Esophagus muscularis mucosa (tissue), 3 donors: Measurements from ENCODE around the gene SPEM3.

Source experiments
- CTCF ChIP-seq, 3 experiments: fragments of 200-600 bp in 2 of 3; fragments of 450-650 bp in 1 of 3; sonication (generic) in 2 of 3; IDR thresholded peaks; one replicate each; pipeline ENCODE4 v1.5.1; 2017 to 2019; ENCODE audit warnings: antibody characterized with exemption in 3 of 3, mild to moderate bottlenecking in 2 of 3, moderate library complexity in 1 of 3
- POLR2A ChIP-seq: fragments of 450-650 bp; IDR thresholded peaks from one replicate; pipeline ENCODE4 v1.6.1; 2017; ENCODE audit warnings: antibody characterized with exemption, moderate library complexity, mild to moderate bottlenecking, low read depth

GRCh38 chr17:7426203-7426863 lies 2.3 kb upstream of the SPEM3 start:
- no peak for TF ChIP-seq CTCF (IDR thresholded peaks at IDR 0.05)
- no peak for TF ChIP-seq POLR2A
